AG04449 (cell line): ENCODE data around the gene NME9.

Experiments
- CTCF ChIA-PET: fragments of 350-600 bp; formaldehyde crosslinking; extraction: SDS; loops from one replicate; lab custom pipeline; 2021; ENCODE audit warnings: antibody characterized with exemption; lab: Yijun Ruan, JAX
- POLR2A ChIA-PET: fragments of 400-600, 350-600 bp; formaldehyde crosslinking; extraction: SDS; loops from one replicate; lab custom pipeline; 2020; ENCODE audit warnings: antibody characterized with exemption, inconsistent platforms; lab: Yijun Ruan, JAX
- DNase-seq: peaks from one replicate; pipeline ENCODE4 v3.0.0-alpha.2; 2010; ENCODE audit warnings: low read depth, low spot score
- H3K4me3 ChIP-seq: 2 replicates; pipeline ENCODE4 v1.5.1; 2011; ENCODE audit warnings: low read depth, mild to moderate bottlenecking, control low read depth, low read length
- TF ChIP-seq, protein P1 (sequence below): IDR thresholded peaks from one replicate; pipeline ENCODE4 v1.5.1; 2011; ENCODE audit warnings: mild to moderate bottlenecking, moderate library complexity, low read length, control low read depth, inconsistent platforms; ENCODE audit not compliant: insufficient read depth; ENCODE audit errors: missing control alignments

NME9 gene

DNA sequence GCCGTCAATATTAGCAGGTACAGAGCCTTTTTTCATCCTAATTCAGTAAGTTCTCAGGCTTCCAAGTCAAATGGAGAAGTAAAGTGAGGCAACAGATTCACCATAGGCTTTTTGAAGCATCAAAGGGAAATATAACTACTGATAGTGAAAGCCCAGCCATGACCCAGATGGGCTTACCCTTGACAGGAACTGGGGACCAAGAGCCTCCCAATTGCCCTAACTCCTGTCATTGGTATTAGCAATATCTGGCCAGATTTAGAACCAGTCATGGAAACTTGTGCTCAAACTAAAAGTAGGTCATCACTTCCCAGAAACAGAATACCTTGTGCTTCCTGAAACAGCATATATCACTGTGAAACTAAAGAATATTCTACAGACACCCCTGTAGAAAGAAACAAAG is 33.0 kb downstream of the NME9 start:
- no peak overlapping the region for H3K4me3 ChIP-seq
- ChIA-PET POLR2A (no interaction called here), CTCF (no interaction called here)
- TF ChIP-seq, protein P1, sequence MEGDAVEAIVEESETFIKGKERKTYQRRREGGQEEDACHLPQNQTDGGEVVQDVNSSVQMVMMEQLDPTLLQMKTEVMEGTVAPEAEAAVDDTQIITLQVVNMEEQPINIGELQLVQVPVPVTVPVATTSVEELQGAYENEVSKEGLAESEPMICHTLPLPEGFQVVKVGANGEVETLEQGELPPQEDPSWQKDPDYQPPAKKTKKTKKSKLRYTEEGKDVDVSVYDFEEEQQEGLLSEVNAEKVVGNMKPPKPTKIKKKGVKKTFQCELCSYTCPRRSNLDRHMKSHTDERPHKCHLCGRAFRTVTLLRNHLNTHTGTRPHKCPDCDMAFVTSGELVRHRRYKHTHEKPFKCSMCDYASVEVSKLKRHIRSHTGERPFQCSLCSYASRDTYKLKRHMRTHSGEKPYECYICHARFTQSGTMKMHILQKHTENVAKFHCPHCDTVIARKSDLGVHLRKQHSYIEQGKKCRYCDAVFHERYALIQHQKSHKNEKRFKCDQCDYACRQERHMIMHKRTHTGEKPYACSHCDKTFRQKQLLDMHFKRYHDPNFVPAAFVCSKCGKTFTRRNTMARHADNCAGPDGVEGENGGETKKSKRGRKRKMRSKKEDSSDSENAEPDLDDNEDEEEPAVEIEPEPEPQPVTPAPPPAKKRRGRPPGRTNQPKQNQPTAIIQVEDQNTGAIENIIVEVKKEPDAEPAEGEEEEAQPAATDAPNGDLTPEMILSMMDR: no peak
- DNase-seq: no peak

DNA sequence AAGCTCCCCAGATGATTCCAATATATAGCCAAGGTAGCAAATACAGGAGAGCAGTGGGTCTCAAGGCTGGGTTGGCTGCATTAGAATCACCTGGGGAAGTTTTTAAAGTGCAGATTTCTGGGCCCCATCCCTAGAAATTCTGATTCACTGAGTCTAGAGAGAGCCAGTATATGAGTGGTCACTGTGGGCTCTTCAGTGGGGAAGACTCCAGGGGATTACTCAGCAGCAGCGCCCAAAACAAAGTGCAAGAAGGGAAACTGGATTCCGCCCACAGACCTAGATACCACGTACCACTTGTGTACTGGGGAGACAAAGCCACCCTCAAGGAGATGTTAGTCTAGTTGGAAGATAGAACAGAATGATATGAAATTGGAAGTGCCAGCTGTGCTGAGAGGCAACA is 40.0 kb downstream of the NME9 start:
- H3K4me3 ChIP-seq: no peak overlapping the region
- POLR2A ChIA-PET: no interaction called here
- TF ChIP-seq, protein P1: no peak
- CTCF ChIA-PET: no interaction called here
- no peak for DNase-seq

DNA sequence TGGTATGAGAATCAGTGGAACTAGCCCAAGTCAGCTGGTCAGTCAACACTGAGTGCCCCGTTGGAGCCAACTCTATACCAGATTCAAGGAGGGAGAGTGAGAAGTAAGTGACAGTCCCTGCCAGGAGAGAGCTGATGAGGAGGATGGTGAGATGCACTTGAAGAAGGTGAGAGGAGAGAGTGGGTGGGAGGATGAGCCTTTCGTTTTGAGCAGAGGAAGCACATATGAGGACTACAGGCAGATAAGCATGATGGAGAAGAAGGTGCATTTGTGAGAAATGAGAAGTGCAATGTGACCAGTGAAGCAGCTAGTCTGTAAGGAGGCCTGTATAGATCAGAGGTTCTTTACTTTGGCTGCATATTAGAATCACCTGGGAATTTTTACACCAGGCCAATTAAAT is 40.4 kb downstream of the NME9 start:
- TF ChIP-seq, protein P1: no peak
- ChIA-PET POLR2A (no interaction called here), CTCF (no interaction called here)
- no peak overlapping the region for H3K4me3 ChIP-seq
- DNase-seq: no peak

DNA sequence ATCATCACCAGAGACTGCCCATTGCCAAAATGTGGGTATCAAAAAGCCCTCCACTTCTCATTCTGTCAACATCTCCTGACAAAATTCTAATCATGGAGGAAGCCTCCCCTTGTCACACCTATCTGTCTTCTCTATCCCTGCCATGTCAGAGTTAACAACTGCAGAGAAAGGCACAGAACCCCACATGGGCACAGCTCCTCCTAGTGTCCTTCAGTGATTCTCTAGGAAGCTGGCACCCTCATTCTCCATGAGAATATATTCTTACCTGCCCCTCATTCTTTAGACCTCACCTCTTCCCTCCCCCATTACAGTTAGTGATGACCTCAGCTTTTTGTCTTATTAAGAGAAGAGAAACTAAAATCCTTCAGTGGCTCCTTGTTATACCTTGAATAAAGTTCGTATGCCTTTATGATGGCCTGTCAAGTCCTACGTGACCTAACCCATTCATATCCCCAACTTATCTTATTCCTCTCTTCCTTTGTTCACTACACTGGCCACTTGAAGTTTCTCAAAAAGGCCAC is 44.6 kb downstream of the NME9 start:
- no peak for DNase-seq
- TF ChIP-seq, protein P1: peak; percentile 11
- CTCF ChIA-PET: interaction anchor here (1.2 to 2.1 kb wide), 3 partner anchors 17 to 134 kb away, joined by 3 to 9 read pairs (median 3); no protein-coding TSS in a partner anchor
- no peak overlapping the region for H3K4me3 ChIP-seq
- POLR2A ChIA-PET: no interaction called here

DNA sequence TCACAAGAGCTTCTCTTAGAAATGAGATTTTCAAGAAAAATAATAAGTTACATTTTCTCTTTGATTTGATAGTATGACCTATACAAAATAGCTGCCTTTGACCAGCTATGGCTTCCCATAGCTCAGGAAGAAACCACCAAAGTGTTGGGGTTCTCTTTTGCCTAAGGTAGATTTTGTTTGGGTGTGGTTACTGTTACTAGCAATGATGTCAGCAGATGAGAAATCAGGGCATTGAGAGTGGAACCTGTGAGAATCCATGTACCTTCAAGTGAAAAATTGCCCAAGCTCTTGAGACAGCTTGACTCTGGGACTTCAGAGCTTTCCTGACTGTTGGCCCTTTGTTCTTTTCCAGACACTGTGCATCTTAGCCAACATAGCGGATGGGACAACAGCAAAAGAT is 45.6 kb downstream of the NME9 start:
- POLR2A ChIA-PET: no interaction called here
- CTCF ChIA-PET: interaction anchor here (1.2 to 2.1 kb wide), 2 partner anchors 18 to 105 kb away, joined by 3 to 9 read pairs; no protein-coding TSS in a partner anchor
- H3K4me3 ChIP-seq: no peak overlapping the region
- TF ChIP-seq, protein P1: no peak
- no peak for DNase-seq

DNA sequence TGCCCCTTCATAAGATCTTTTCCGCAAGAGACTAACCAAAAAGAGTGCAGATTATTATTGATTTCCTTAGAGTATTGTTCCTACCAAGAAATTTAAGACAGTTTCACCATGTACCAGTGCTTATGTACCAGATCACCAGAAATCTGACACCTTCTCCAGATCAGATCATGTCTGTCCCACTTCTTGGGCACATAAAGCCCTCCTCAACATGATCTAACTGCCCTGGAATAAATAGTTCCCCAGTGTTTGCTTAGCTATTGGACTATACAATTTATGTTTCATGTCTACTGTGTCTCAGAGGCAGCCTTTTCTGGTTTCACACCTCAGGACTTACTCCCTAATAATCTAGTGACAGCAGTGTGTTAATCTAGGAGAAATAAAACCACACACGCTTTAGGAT is 46.8 kb downstream of the NME9 start:
- CTCF ChIA-PET: interaction anchor here (0.8 kb wide), 1 partner anchor 13 kb away, joined by 3 read pairs; no protein-coding TSS in a partner anchor
- no peak for DNase-seq
- TF ChIP-seq, protein P1: no peak
- POLR2A ChIA-PET: no interaction called here
- no peak overlapping the region for H3K4me3 ChIP-seq
